Endothelial cell of umbilical vein (primary cell): ENCODE data around the gene NXNL2.

ENCODE experiments used
- CTCF ChIP-seq, 2 donors: IDR thresholded peaks; 1 replicate in 1 of 2; 2 replicates in 1 of 2; pipeline ENCODE4 v1.5.1; 2011; ENCODE audit warnings: low read length in 2 of 2, mild to moderate bottlenecking in 2 of 2, moderate library complexity in 2 of 2, control low read depth in 1 of 2, inconsistent platforms in 1 of 2, low read depth in 1 of 2; ENCODE audit not compliant: insufficient read depth in 1 of 2; ENCODE audit errors: extremely low read depth in 1 of 2
- EZH2 ChIP-seq: IDR thresholded peaks from 2 replicates; pipeline ENCODE4 v1.6.1; 2012; ENCODE audit warnings: borderline replicate concordance, low read depth, mild to moderate bottlenecking, moderate library complexity, low read length, inconsistent platforms; ENCODE audit not compliant: severe bottlenecking

- no peak for TF ChIP-seq EZH2
- TF ChIP-seq CTCF (IDR thresholded peaks at IDR 0.05; ENCODE audit: extremely low read depth in 1 of 2, insufficient read depth in 1 of 2, low read depth in 1 of 2, low read length in 2 of 2) = no peak
Measured at GRCh38 chr9:88585426-88585825, 50.4 kb downstream of the NXNL2 start.
